GM23338 (cell line): ENCODE data around the gene MCC. TPM values are rescaled to one million over a fixed set of nuclear protein-coding genes. Genes with fewer than 3 reads are reported as not detected.

Experiments
- ATAC-seq: fragments of 200-7000 bp; cut with Tn5 transposase; 3 replicates; pipeline ENCODE4 v1.9.1; 2020
- DNase-seq: peaks from one replicate; pipeline ENCODE4 v3.0.0-alpha.2; 2015; ENCODE audit warnings: low spot score
- H2AFZ ChIP-seq: fragments of 200-600 bp; sonication (generic); 2 replicates; pipeline ENCODE4 v1.8.0; 2016; ENCODE audit warnings: antibody characterized with exemption, mild to moderate bottlenecking, moderate library complexity
- H3F3A ChIP-seq: fragments of 200-600 bp; sonication (generic); replicated peaks from 2 replicates; pipeline ENCODE4 v1.8.0; 2017; ENCODE audit warnings: antibody characterized with exemption, mixed run types, low read depth
- H3K27ac ChIP-seq: fragments of 200-600 bp; sonication (generic); 2 replicates; pipeline ENCODE4 v1.6.1; 2016; ENCODE audit warnings: low read depth
- H3K27me3 ChIP-seq: fragments of 200-600 bp; sonication (generic); 2 replicates; pipeline ENCODE4 v1.8.0; 2016; ENCODE audit warnings: mild to moderate bottlenecking, mixed run types, moderate library complexity; ENCODE audit not compliant: insufficient read depth
- H3K36me3 ChIP-seq: fragments of 200-600 bp; sonication (generic); 2 replicates; pipeline ENCODE4 v1.8.0; 2016; ENCODE audit warnings: mild to moderate bottlenecking; ENCODE audit not compliant: insufficient read depth
- H3K4me1 ChIP-seq: fragments of 200-600 bp; sonication (generic); 2 replicates; pipeline ENCODE4 v1.8.0; 2016; ENCODE audit warnings: mild to moderate bottlenecking, moderate library complexity; ENCODE audit not compliant: insufficient read depth
- H3K4me2 ChIP-seq: fragments of 200-600 bp; sonication (generic); 2 replicates; pipeline ENCODE4 v1.7.1; 2017; ENCODE audit warnings: mixed run types
- H3K4me3 ChIP-seq: fragments of 200-600 bp; sonication (generic); 2 replicates; pipeline ENCODE4 v1.6.1; 2016; ENCODE audit warnings: mixed run types
- H3K79me2 ChIP-seq: fragments of 200-600 bp; sonication (generic); replicated peaks from 2 replicates; pipeline ENCODE4 v1.8.0; 2017; ENCODE audit warnings: mild to moderate bottlenecking; ENCODE audit not compliant: insufficient read depth
- H3K9me2 ChIP-seq: fragments of 200-600 bp; sonication (generic); 2 replicates; pipeline ENCODE4 v1.8.0; 2017; ENCODE audit not compliant: insufficient read depth
- H4K20me1 ChIP-seq: fragments of 200-600 bp; sonication (generic); replicated peaks from 2 replicates; pipeline ENCODE4 v1.8.0; 2017; ENCODE audit warnings: mild to moderate bottlenecking; ENCODE audit not compliant: insufficient read depth
- H3K27ac Mint-ChIP-seq: 2 replicates; pipeline ENCODE4 v1.8.0; 2020; ENCODE audit warnings: inconsistent platforms, mild to moderate bottlenecking, moderate library complexity, mixed read lengths
- H3K27me3 Mint-ChIP-seq: 3 replicates; pipeline ENCODE4 v1.8.0; 2022; ENCODE audit warnings: low read depth, mild to moderate bottlenecking, moderate library complexity, mixed read lengths, inconsistent platforms; ENCODE audit not compliant: insufficient read depth, poor library complexity
- H3K36me3 Mint-ChIP-seq: 3 replicates; pipeline ENCODE4 v1.8.0; 2021; ENCODE audit warnings: low read depth, mild to moderate bottlenecking, inconsistent platforms, moderate library complexity, mixed read lengths
- H3K4me1 Mint-ChIP-seq: 3 replicates; pipeline ENCODE4 v1.8.0; 2020; ENCODE audit warnings: mild to moderate bottlenecking, inconsistent platforms, mixed read lengths
- H3K4me3 Mint-ChIP-seq: 3 replicates; pipeline ENCODE4 v1.8.0; 2021; ENCODE audit warnings: moderate library complexity, mild to moderate bottlenecking, inconsistent platforms, mixed read lengths
- H3K9me3 Mint-ChIP-seq: 3 replicates; pipeline ENCODE4 v1.8.0; 2020; ENCODE audit warnings: moderate library complexity, mild to moderate bottlenecking, inconsistent platforms, mixed read lengths
- STAT1 ChIP-seq: IDR thresholded peaks from one replicate; pipeline ENCODE4 v1.6.1; 2016; ENCODE audit warnings: antibody characterized with exemption; ENCODE audit not compliant: unreplicated experiment
- polyA plus RNA-seq: library from polyadenylated mRNA; unstranded; fragments of >200 nt; fragmentation: Nextera tagmentation; extraction: Ambion mirVana; gene quantifications from 2 replicates; pipeline ENCODE4 v1.2.1, GENCODE V29; 2016
- total RNA-seq: library from RNA; depleted of rRNA; stranded (reverse); fragments of >200 nt; shearing (Covaris generic); gene quantifications from 2 replicates; pipeline ENCODE4 v1.2.3, GENCODE V29; 2014
- TF ChIP-seq, protein P1 (sequence below): fragments of 250-450 bp; sonication (Bioruptor Pico); IDR thresholded peaks from 2 replicates; pipeline ENCODE4 v1.5.0; 2020; ENCODE audit warnings: mild to moderate bottlenecking, moderate library complexity
- TF ChIP-seq, protein P2 (sequence below), 2 experiments: fragments of 200-600 bp in 1 of 2; sonication (generic) in 1 of 2; conservative IDR thresholded peaks; 2 replicates each; pipeline versions ENCODE4 v1.5.1 to v1.6.1; 2016 to 2017; ENCODE audit warnings: antibody characterized with exemption in 2 of 2, low read depth in 2 of 2, mild to moderate bottlenecking in 2 of 2, moderate library complexity in 1 of 2

Gene MCC
- total and polyA plus RNA-seq, 2 experiments from 2014 or later, result 3.8 to 10.1 TPM

DNA sequence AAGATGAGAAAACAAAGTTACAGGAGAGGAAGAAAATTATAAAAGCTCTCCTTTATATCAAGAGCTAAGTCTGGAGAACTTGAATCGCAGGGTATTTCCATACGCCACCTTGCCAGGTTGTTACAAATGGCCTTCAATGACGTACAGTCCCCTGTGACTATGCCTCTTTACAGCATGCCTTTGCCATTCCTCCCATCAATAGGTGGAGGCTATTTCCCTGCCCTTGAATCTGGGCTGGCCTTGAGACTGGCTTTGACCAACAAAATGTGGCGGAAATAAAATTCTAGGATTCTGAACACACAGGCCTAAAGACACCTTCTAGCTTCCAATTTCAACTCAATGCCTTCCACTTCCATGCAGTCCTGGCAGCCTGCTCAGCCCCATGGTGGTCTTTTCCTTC, 99.1 kb downstream of the MCC start (continued):
- TF ChIP-seq, protein P1, sequence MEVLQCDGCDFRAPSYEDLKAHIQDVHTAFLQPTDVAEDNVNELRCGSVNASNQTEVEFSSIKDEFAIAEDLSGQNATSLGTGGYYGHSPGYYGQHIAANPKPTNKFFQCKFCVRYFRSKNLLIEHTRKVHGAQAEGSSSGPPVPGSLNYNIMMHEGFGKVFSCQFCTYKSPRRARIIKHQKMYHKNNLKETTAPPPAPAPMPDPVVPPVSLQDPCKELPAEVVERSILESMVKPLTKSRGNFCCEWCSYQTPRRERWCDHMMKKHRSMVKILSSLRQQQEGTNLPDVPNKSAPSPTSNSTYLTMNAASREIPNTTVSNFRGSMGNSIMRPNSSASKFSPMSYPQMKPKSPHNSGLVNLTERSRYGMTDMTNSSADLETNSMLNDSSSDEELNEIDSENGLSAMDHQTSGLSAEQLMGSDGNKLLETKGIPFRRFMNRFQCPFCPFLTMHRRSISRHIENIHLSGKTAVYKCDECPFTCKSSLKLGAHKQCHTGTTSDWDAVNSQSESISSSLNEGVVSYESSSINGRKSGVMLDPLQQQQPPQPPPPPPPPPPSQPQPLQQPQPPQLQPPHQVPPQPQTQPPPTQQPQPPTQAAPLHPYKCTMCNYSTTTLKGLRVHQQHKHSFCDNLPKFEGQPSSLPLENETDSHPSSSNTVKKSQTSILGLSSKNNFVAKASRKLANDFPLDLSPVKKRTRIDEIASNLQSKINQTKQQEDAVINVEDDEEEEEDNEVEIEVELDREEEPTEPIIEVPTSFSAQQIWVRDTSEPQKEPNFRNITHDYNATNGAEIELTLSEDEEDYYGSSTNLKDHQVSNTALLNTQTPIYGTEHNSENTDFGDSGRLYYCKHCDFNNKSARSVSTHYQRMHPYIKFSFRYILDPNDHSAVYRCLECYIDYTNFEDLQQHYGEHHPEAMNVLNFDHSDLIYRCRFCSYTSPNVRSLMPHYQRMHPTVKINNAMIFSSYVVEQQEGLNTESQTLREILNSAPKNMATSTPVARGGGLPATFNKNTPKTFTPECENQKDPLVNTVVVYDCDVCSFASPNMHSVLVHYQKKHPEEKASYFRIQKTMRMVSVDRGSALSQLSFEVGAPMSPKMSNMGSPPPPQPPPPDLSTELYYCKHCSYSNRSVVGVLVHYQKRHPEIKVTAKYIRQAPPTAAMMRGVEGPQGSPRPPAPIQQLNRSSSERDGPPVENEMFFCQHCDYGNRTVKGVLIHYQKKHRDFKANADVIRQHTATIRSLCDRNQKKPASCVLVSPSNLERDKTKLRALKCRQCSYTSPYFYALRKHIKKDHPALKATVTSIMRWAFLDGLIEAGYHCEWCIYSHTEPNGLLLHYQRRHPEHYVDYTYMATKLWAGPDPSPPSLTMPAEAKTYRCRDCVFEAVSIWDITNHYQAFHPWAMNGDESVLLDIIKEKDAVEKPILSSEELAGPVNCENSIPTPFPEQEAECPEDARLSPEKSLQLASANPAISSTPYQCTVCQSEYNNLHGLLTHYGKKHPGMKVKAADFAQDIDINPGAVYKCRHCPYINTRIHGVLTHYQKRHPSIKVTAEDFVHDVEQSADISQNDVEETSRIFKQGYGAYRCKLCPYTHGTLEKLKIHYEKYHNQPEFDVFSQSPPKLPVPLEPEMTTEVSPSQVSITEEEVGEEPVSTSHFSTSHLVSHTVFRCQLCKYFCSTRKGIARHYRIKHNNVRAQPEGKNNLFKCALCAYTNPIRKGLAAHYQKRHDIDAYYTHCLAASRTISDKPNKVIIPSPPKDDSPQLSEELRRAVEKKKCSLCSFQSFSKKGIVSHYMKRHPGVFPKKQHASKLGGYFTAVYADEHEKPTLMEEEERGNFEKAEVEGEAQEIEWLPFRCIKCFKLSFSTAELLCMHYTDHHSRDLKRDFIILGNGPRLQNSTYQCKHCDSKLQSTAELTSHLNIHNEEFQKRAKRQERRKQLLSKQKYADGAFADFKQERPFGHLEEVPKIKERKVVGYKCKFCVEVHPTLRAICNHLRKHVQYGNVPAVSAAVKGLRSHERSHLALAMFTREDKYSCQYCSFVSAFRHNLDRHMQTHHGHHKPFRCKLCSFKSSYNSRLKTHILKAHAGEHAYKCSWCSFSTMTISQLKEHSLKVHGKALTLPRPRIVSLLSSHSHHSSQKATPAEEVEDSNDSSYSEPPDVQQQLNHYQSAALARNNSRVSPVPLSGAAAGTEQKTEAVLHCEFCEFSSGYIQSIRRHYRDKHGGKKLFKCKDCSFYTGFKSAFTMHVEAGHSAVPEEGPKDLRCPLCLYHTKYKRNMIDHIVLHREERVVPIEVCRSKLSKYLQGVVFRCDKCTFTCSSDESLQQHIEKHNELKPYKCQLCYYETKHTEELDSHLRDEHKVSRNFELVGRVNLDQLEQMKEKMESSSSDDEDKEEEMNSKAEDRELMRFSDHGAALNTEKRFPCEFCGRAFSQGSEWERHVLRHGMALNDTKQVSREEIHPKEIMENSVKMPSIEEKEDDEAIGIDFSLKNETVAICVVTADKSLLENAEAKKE (CRISPR knock-in tag), result no peak
- no peak for TF ChIP-seq STAT1

DNA sequence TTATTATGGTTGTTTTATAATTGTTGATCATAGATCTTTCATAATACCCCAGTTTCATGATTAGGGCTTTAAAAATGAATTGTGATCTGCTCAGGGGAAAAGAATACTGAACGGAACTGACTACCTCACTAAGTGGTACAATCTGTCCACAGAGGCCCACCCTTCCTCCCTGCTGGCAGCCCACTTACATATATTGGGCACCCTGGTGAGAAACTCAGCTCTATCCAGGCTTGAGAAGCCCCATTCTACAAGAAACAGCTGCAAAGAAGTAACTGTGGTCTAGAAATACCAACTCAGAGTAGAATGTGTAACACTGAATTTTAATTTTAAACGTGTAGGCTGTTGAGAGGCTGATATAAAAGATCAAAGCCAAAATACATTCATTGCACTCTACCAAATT, 100.4 kb downstream of the MCC start:
- Histone ChIP-seq H3K36me3 (no peaks in the 10 kb centered on the region), H3F3A (no peaks in the 10 kb centered on the region), H3K4me1 (no peaks in the 10 kb centered on the region), H4K20me1 (no peaks in the 10 kb centered on the region), H3K4me2 (no peak overlapping the region), H3K27me3 (no peaks in the 10 kb centered on the region), H3K4me3 (no peak overlapping the region), H3K9me2 (peaks cover 3% of the 10 kb centered on the region; the same call in 1 of the 2 replicates), H2AFZ (no peak overlapping the region), H3K27ac (no peak overlapping the region), H3K79me2 (no peaks in the 10 kb centered on the region)
- H3K4me3 Mint-ChIP-seq, result no peak overlapping the region
- H3K9me3 Mint-ChIP-seq, result no peaks in the 10 kb centered on the region
- H3K36me3 Mint-ChIP-seq, result no peaks in the 10 kb centered on the region
- no peak overlapping the region for H3K27ac Mint-ChIP-seq
- DNase-seq, result no peak
- peaks cover 4% of the 10 kb centered on the region; the same call in 1 of the 3 replicates for H3K4me1 Mint-ChIP-seq
- peaks cover 2% of the 10 kb centered on the region for H3K27me3 Mint-ChIP-seq
- TF ChIP-seq, protein P2, sequence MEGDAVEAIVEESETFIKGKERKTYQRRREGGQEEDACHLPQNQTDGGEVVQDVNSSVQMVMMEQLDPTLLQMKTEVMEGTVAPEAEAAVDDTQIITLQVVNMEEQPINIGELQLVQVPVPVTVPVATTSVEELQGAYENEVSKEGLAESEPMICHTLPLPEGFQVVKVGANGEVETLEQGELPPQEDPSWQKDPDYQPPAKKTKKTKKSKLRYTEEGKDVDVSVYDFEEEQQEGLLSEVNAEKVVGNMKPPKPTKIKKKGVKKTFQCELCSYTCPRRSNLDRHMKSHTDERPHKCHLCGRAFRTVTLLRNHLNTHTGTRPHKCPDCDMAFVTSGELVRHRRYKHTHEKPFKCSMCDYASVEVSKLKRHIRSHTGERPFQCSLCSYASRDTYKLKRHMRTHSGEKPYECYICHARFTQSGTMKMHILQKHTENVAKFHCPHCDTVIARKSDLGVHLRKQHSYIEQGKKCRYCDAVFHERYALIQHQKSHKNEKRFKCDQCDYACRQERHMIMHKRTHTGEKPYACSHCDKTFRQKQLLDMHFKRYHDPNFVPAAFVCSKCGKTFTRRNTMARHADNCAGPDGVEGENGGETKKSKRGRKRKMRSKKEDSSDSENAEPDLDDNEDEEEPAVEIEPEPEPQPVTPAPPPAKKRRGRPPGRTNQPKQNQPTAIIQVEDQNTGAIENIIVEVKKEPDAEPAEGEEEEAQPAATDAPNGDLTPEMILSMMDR (conservative IDR thresholded peaks at IDR 0.05; ENCODE audit: low read depth in 2 of 2), result no peak
- ATAC-seq, result no peak
